Measurements from ENCODE around the gene RAB9A. TPM values are rescaled to one million over a fixed set of nuclear protein-coding genes. Genes with fewer than 3 reads are reported as not detected.
A peak's percentile ranks its signal among the peaks of the same experiment; 100 is the strongest.

The RAB9A gene
- total and polyA plus RNA-seq, 10 of the 15 experiments (the other 5 are each of a cell fraction or from before 2014, with no cell fraction given), result 42.1 to 142 (median 49.9) TPM

DNA sequence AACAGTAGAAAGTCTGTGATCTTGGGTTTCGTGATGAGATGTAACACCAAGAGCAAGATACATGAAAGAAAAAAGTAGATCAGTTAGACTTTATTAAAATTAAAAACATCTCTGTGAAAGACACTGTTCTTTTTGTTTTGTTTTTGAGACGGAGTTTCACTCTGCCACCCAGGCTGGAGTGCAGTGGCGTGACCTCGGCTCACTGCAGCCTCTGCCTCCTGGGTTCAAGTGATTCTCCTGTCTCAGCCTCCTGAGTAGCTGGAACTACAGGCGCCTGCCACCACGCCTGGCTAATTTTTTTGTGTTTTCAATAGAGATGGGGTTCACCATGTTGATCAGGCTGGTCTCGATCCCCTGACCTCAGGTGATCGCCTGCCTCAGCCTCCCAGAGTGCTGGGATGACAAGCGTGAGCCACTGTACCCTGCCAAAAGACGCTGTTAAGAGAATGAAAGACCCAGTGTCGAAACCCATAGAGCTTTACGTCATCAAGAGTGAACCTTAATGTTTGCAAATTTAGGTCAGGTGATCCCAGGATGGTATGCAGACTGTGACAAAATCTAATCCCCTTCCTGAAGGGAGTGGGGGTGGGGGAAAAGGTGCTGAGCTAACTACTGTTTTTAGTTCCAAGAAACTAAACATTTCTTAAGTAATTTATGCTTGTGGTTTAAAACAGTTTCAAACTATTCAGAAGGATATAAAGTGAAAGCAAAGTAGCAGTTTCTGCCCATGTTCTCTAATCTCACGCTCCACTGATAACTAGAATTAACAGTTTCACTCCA lies 53.7 kb downstream of the RAB9A start (continued):
- TF ChIP-seq, protein P1, sequence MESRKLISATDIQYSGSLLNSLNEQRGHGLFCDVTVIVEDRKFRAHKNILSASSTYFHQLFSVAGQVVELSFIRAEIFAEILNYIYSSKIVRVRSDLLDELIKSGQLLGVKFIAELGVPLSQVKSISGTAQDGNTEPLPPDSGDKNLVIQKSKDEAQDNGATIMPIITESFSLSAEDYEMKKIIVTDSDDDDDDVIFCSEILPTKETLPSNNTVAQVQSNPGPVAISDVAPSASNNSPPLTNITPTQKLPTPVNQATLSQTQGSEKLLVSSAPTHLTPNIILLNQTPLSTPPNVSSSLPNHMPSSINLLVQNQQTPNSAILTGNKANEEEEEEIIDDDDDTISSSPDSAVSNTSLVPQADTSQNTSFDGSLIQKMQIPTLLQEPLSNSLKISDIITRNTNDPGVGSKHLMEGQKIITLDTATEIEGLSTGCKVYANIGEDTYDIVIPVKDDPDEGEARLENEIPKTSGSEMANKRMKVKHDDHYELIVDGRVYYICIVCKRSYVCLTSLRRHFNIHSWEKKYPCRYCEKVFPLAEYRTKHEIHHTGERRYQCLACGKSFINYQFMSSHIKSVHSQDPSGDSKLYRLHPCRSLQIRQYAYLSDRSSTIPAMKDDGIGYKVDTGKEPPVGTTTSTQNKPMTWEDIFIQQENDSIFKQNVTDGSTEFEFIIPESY (IDR thresholded peaks at IDR 0.05), result no peak
- TF ChIP-seq ETV6 (conservative IDR thresholded peaks at IDR 0.05 in 1 of 2, IDR thresholded peaks at IDR 0.05 in 1 of 2; ENCODE audit: borderline replicate concordance in 1 of 2, low read depth in 1 of 2) (no peak; a peak in 1 of 4 replicates), EP300 (IDR thresholded peaks at IDR 0.05; ENCODE audit: borderline replicate concordance in 1 of 2, control insufficient read depth in 1 of 2, low read depth in 2 of 2, low read length in 2 of 2) (peak; percentile 65 to 74), LARP7 (IDR thresholded peaks at IDR 0.05) (no peak), CHD2 (IDR thresholded peaks at IDR 0.05; ENCODE audit: borderline replicate concordance, low read depth, low read length) (peak; percentile 70; the same call in 1 of the 2 replicates), CBX3 (IDR thresholded peaks at IDR 0.05; ENCODE audit: borderline replicate concordance, low read depth) (no peak), NFXL1 (IDR thresholded peaks at IDR 0.05; ENCODE audit: borderline replicate concordance) (no peak), CBX5 (IDR thresholded peaks at IDR 0.05; ENCODE audit: low read depth) (no peak), TCF3 (IDR thresholded peaks at IDR 0.05; ENCODE audit: borderline replicate concordance, insufficient read depth, low read depth, low read length) (no peak), HDAC2 (IDR thresholded peaks at IDR 0.05) (no peak), PML (IDR thresholded peaks at IDR 0.05; ENCODE audit: low read length) (0 out of 2 replicates have a peak, but pooled peaks have one; percentile 25), CEBPB (IDR thresholded peaks at IDR 0.05; ENCODE audit: borderline replicate concordance in 1 of 2, low read depth in 2 of 2, low read length in 2 of 2) (no peak), NFYA (IDR thresholded peaks at IDR 0.05; ENCODE audit: borderline replicate concordance, low read depth, low read length) (no peak), NR2C2 (IDR thresholded peaks at IDR 0.05; ENCODE audit: borderline replicate concordance, control insufficient read depth, insufficient read length, low read depth) (no peak), WRNIP1 (IDR thresholded peaks at IDR 0.05; ENCODE audit: borderline replicate concordance, low read depth, low read length) (no peak), RAD21 (IDR thresholded peaks at IDR 0.05; ENCODE audit: insufficient read depth, low read depth, low read length) (no peak)
- TF ChIP-seq, protein P2, sequence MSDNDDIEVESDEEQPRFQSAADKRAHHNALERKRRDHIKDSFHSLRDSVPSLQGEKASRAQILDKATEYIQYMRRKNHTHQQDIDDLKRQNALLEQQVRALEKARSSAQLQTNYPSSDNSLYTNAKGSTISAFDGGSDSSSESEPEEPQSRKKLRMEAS (IDR thresholded peaks at IDR 0.05; ENCODE audit: low read depth, low read length), result no peak
- TF ChIP-seq, protein P3, sequence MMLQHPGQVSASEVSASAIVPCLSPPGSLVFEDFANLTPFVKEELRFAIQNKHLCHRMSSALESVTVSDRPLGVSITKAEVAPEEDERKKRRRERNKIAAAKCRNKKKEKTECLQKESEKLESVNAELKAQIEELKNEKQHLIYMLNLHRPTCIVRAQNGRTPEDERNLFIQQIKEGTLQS (IDR thresholded peaks at IDR 0.05; ENCODE audit: borderline replicate concordance, extremely low read depth, low read depth, low read length), result no peak
- TF ChIP-seq, protein P4, sequence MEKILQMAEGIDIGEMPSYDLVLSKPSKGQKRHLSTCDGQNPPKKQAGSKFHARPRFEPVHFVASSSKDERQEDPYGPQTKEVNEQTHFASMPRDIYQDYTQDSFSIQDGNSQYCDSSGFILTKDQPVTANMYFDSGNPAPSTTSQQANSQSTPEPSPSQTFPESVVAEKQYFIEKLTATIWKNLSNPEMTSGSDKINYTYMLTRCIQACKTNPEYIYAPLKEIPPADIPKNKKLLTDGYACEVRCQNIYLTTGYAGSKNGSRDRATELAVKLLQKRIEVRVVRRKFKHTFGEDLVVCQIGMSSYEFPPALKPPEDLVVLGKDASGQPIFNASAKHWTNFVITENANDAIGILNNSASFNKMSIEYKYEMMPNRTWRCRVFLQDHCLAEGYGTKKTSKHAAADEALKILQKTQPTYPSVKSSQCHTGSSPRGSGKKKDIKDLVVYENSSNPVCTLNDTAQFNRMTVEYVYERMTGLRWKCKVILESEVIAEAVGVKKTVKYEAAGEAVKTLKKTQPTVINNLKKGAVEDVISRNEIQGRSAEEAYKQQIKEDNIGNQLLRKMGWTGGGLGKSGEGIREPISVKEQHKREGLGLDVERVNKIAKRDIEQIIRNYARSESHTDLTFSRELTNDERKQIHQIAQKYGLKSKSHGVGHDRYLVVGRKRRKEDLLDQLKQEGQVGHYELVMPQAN (conservative IDR thresholded peaks at IDR 0.05), result peak; percentile 60; the same call in 1 of the 2 replicates
- TF ChIP-seq, protein P5, sequence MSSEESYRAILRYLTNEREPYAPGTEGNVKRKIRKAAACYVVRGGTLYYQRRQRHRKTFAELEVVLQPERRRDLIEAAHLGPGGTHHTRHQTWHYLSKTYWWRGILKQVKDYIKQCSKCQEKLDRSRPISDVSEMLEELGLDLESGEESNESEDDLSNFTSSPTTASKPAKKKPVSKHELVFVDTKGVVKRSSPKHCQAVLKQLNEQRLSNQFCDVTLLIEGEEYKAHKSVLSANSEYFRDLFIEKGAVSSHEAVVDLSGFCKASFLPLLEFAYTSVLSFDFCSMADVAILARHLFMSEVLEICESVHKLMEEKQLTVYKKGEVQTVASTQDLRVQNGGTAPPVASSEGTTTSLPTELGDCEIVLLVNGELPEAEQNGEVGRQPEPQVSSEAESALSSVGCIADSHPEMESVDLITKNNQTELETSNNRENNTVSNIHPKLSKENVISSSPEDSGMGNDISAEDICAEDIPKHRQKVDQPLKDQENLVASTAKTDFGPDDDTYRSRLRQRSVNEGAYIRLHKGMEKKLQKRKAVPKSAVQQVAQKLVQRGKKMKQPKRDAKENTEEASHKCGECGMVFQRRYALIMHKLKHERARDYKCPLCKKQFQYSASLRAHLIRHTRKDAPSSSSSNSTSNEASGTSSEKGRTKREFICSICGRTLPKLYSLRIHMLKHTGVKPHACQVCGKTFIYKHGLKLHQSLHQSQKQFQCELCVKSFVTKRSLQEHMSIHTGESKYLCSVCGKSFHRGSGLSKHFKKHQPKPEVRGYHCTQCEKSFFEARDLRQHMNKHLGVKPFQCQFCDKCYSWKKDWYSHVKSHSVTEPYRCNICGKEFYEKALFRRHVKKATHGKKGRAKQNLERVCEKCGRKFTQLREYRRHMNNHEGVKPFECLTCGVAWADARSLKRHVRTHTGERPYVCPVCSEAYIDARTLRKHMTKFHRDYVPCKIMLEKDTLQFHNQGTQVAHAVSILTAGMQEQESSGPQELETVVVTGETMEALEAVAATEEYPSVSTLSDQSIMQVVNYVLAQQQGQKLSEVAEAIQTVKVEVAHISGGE (CRISPR knock-in tag; IDR thresholded peaks at IDR 0.05), result no peak
